ENCODE measurements around the gene INTS4. TPM values are rescaled to one million over a fixed set of nuclear protein-coding genes. Genes with fewer than 3 reads are reported as not detected.
"Not testable (repeated sequence)": the region's sequence is repeated elsewhere in the genome, so short reads cannot be mapped to it uniquely, and the experiment has no call there.

Gene INTS4
- total RNA-seq, 1 donor from 2014 or later, result 59.2 TPM

- intact Hi-C loops (cut with micrococcal nuclease), result no loop called here
These were observed 110.2 kb downstream of the INTS4 start for GRCh38 chr11:77884186-77884828.

- intact Hi-C loops (cut with micrococcal nuclease), result no loop called here
These were observed 110.7 kb downstream of the INTS4 start for GRCh38 chr11:77883775-77884174.

GRCh38 chr11:77882396-77882795, 112.1 kb downstream of the INTS4 start:
- intact Hi-C loops (cut with micrococcal nuclease), result no loop called here

GRCh38 chr11:77879218-77879617, 115.2 kb downstream of the INTS4 start:
- intact Hi-C loops (cut with micrococcal nuclease), result no loop called here

- intact Hi-C loops (cut with micrococcal nuclease), result not testable (repeated sequence)
These were observed 116.2 kb downstream of the INTS4 start for GRCh38 chr11:77878247-77878646.

GRCh38 chr11:77876045-77876444, 118.4 kb downstream of the INTS4 start:
- intact Hi-C loops (cut with micrococcal nuclease), result no loop called here

- intact Hi-C loops (cut with micrococcal nuclease), result no loop called here
These were observed 120.3 kb downstream of the INTS4 start for GRCh38 chr11:77874206-77874605.

GRCh38 chr11:77873345-77873744, 121.1 kb downstream of the INTS4 start:
- intact Hi-C loops (cut with micrococcal nuclease), result no loop called here

- intact Hi-C loops (cut with micrococcal nuclease), result no loop called here
These were observed 122.6 kb downstream of the INTS4 start for GRCh38 chr11:77871855-77872254.

GRCh38 chr11:77868744-77869143, 125.7 kb downstream of the INTS4 start:
- intact Hi-C loops (cut with micrococcal nuclease), result no loop called here

- intact Hi-C loops (cut with micrococcal nuclease), result no loop called here
These were observed 128.1 kb downstream of the INTS4 start for GRCh38 chr11:77866336-77866735.

GRCh38 chr11:77865805-77866204, 128.7 kb downstream of the INTS4 start:
- intact Hi-C loops (cut with micrococcal nuclease), result no loop called here

- intact Hi-C loops (cut with micrococcal nuclease), result not testable (repeated sequence)
These were observed 133.0 kb downstream of the INTS4 start for GRCh38 chr11:77861444-77861843.

GRCh38 chr11:77857906-77858457, 136.5 kb downstream of the INTS4 start:
- intact Hi-C loops (cut with micrococcal nuclease), result not testable (repeated sequence)

GRCh38 chr11:77854838-77855237, 139.6 kb downstream of the INTS4 start:
- intact Hi-C loops (cut with micrococcal nuclease), result no loop called here

GRCh38 chr11:77851503-77851902, 143.0 kb downstream of the INTS4 start:
- intact Hi-C loops (cut with micrococcal nuclease), result no loop called here

- intact Hi-C loops (cut with micrococcal nuclease), result not testable (repeated sequence)
These were observed 150.8 kb downstream of the INTS4 start for GRCh38 chr11:77843700-77844099.

- intact Hi-C loops (cut with micrococcal nuclease), result no loop called here
These were observed 151.9 kb downstream of the INTS4 start for GRCh38 chr11:77842441-77843121.

GRCh38 chr11:77833302-77833701, 161.2 kb downstream of the INTS4 start:
- intact Hi-C loops (cut with micrococcal nuclease), result no loop called here

- intact Hi-C loops (cut with micrococcal nuclease), result no loop called here
These were observed 165.5 kb downstream of the INTS4 start for GRCh38 chr11:77828926-77829325.
